ENCODE data around the gene PPP4R4. TPM values are rescaled to one million over a fixed set of nuclear protein-coding genes. Genes with fewer than 3 reads are reported as not detected.
A peak's percentile ranks its signal among the peaks of the same experiment; 100 is the strongest.

Gene PPP4R4
- total RNA-seq, 2 donors from 2014 or later, result 0.22 to 0.75 TPM

- H3K36me3 ChIP-seq, result no peaks in the 10 kb centered on the region
- no peak overlapping the region for H3K27ac ChIP-seq
- no peaks in the 10 kb centered on the region for H3K9me3 ChIP-seq
- no peak for TF ChIP-seq CTCF (IDR thresholded peaks at IDR 0.05)
- no peak overlapping the region for H3K4me3 ChIP-seq
- no peak for DNase-seq (ENCODE audit: low spot score)
- H3K4me1 ChIP-seq, result peaks cover 0 to 8% of the 10 kb centered on the region in 2 donors
- no peaks in the 10 kb centered on the region for H3K27me3 ChIP-seq
These were observed 4.0 kb upstream of the PPP4R4 start for GRCh38 chr14:94170136-94170535.

- Histone ChIP-seq H3K4me1 (peaks cover 0 to 13% of the 10 kb centered on the region in 2 donors), H3K36me3 (no peaks in the 10 kb centered on the region), H3K27ac (no peak overlapping the region), H3K9me3 (no peaks in the 10 kb centered on the region), H3K27me3 (no peaks in the 10 kb centered on the region), H3K4me3 (no peak overlapping the region)
- no peak for DNase-seq (ENCODE audit: low spot score)
- TF ChIP-seq CTCF (IDR thresholded peaks at IDR 0.05), result no peak
These were observed 2.9 kb upstream of the PPP4R4 start for GRCh38 chr14:94171208-94171607.

GRCh38 chr14:94172545-94172944 is 1.6 kb upstream of the PPP4R4 start:
- H3K27ac ChIP-seq, result no peak overlapping the region
- H3K27me3 ChIP-seq, result no peaks in the 10 kb centered on the region
- no peak for DNase-seq (ENCODE audit: low spot score)
- no peaks in the 10 kb centered on the region for H3K9me3 ChIP-seq
- no peak for TF ChIP-seq CTCF (IDR thresholded peaks at IDR 0.05)
- H3K4me1 ChIP-seq, result peaks cover 0 to 13% of the 10 kb centered on the region in 2 donors
- H3K36me3 ChIP-seq, result no peaks in the 10 kb centered on the region
- no peak overlapping the region for H3K4me3 ChIP-seq

GRCh38 chr14:94173471-94173884 is 644 bp upstream of the PPP4R4 start:
- TF ChIP-seq CTCF (IDR thresholded peaks at IDR 0.05), result no peak
- Histone ChIP-seq H3K4me1 (peaks cover 0 to 13% of the 10 kb centered on the region in 2 donors), H3K9me3 (no peaks in the 10 kb centered on the region), H3K4me3 (peak overlapping the region; percentile 54 to 72), H3K36me3 (no peaks in the 10 kb centered on the region), H3K27me3 (no peaks in the 10 kb centered on the region), H3K27ac (peak overlapping the region; percentile 74 to 81)
- DNase-seq (ENCODE audit: low spot score), result no peak

- H3K27ac ChIP-seq, result no peak overlapping the region
- no peak for TF ChIP-seq CTCF (IDR thresholded peaks at IDR 0.05)
- DNase-seq (ENCODE audit: low spot score), result no peak
- peaks cover 0 to 13% of the 10 kb centered on the region in 2 donors for H3K4me1 ChIP-seq
- no peaks in the 10 kb centered on the region for H3K36me3 ChIP-seq
- no peaks in the 10 kb centered on the region for H3K9me3 ChIP-seq
- no peaks in the 10 kb centered on the region for H3K27me3 ChIP-seq
- H3K4me3 ChIP-seq, result peak overlapping the region; percentile 54 to 72
These were observed 485 bp downstream of the PPP4R4 start for GRCh38 chr14:94174604-94175010.

- no peak for DNase-seq (ENCODE audit: low spot score)
- H3K27me3 ChIP-seq, result no peaks in the 10 kb centered on the region
- no peaks in the 10 kb centered on the region for H3K9me3 ChIP-seq
- no peaks in the 10 kb centered on the region for H3K36me3 ChIP-seq
- no peak overlapping the region for H3K27ac ChIP-seq
- peak overlapping the region; percentile 54 to 72 for H3K4me3 ChIP-seq
- no peak for TF ChIP-seq CTCF (IDR thresholded peaks at IDR 0.05)
- peaks cover 0 to 13% of the 10 kb centered on the region in 2 donors for H3K4me1 ChIP-seq
These were observed 1.1 kb downstream of the PPP4R4 start for GRCh38 chr14:94175011-94175745.
